Fibroblast of lung (primary cell): ENCODE data around the gene GDPD1. TPM values are rescaled to one million over a fixed set of nuclear protein-coding genes. Genes with fewer than 3 reads are reported as not detected.
"Not testable (repeated sequence)": the region's sequence is repeated elsewhere in the genome, so short reads cannot be mapped to it uniquely, and the experiment has no call there.

Experiments
- DNase-seq, 2 donors: peaks; one replicate each; pipeline versions ENCODE4 v3.0.0 to v3.0.0-alpha.2; 2010; ENCODE audit warnings: low read depth in 2 of 2
- H2AFZ ChIP-seq: 2 replicates; pipeline ENCODE4 v1.5.1; 2012; ENCODE audit warnings: low read length, control low read depth, inconsistent platforms
- H3K27ac ChIP-seq: 2 replicates; pipeline ENCODE4 v1.5.1; 2011; ENCODE audit warnings: low read length, control low read depth; ENCODE audit not compliant: insufficient read depth
- H3K27me3 ChIP-seq: 2 replicates; pipeline ENCODE4 v1.5.1; 2011; ENCODE audit warnings: mild to moderate bottlenecking, low read length; ENCODE audit not compliant: control insufficient read depth, insufficient read depth
- H3K36me3 ChIP-seq: 2 replicates; pipeline ENCODE4 v1.5.1; 2011; ENCODE audit warnings: low read length; ENCODE audit not compliant: control insufficient read depth, insufficient read depth
- H3K4me1 ChIP-seq: 2 replicates; pipeline ENCODE4 v1.5.1; 2011; ENCODE audit warnings: low read length; ENCODE audit not compliant: control insufficient read depth, insufficient read depth; ENCODE audit errors: extremely low read depth
- H3K4me2 ChIP-seq: 2 replicates; pipeline ENCODE4 v1.5.1; 2011; ENCODE audit warnings: low read length, control low read depth; ENCODE audit not compliant: insufficient read depth; ENCODE audit errors: extremely low read depth
- H3K4me3 ChIP-seq, 4 experiments: fragments of 200-600 bp in 1 of 4; sonication (generic) in 1 of 4; replicated peaks in 1 of 4; 2 replicates each; pipeline ENCODE4 v1.5.1; 2011 to 2016; ENCODE audit warnings: low read length in 4 of 4, low read depth in 3 of 4, mild to moderate bottlenecking in 3 of 4, control low read depth in 2 of 4, inconsistent platforms in 1 of 4, mixed read lengths in 1 of 4; ENCODE audit not compliant: insufficient read depth in 1 of 4; ENCODE audit errors: control extremely low read depth in 1 of 4
- H3K79me2 ChIP-seq: 2 replicates; pipeline ENCODE4 v1.5.1; 2012; ENCODE audit warnings: mild to moderate bottlenecking, low read length, inconsistent platforms; ENCODE audit not compliant: control insufficient read depth, insufficient read depth
- H3K9ac ChIP-seq: 2 replicates; pipeline ENCODE4 v1.5.1; 2011; ENCODE audit warnings: mild to moderate bottlenecking, low read length, control low read depth; ENCODE audit not compliant: insufficient read depth
- H3K9me3 ChIP-seq: 2 replicates; pipeline ENCODE4 v1.5.1; 2012; ENCODE audit warnings: low read depth, low read length; ENCODE audit not compliant: control insufficient read depth, insufficient read depth
- H4K20me1 ChIP-seq: 2 replicates; pipeline ENCODE4 v1.5.1; 2011; ENCODE audit warnings: low read length; ENCODE audit not compliant: control insufficient read depth, insufficient read depth; ENCODE audit errors: extremely low read depth
- EZH2 ChIP-seq: IDR thresholded peaks from 2 replicates; pipeline ENCODE4 v1.5.1; 2012; ENCODE audit warnings: low read length, control low read depth, mild to moderate bottlenecking; ENCODE audit errors: missing control alignments
- polyA plus RNA-seq, 2 donors: library from polyadenylated mRNA; depleted of rRNA in 1 of 2; stranded (reverse) in 1 of 2; unstranded in 1 of 2; fragments of >200 nt; gene quantifications; 2 replicates each; pipeline ENCODE4 v1.2.1, GENCODE V29; 2011 to 2012; ENCODE audit warnings: missing spikeins in 1 of 2
- total RNA-seq: library from RNA; depleted of rRNA; stranded (reverse); fragments of >200 nt; gene quantifications from 2 replicates; pipeline ENCODE4 v1.2.1, GENCODE V29; 2014
- TF ChIP-seq, protein P1 (sequence below), 2 donors: IDR thresholded peaks in 1 of 2; conservative IDR thresholded peaks in 1 of 2; 1 replicate in 1 of 2; 2 replicates in 1 of 2; pipeline ENCODE4 v1.5.1; 2011 to 2012; ENCODE audit warnings: low read length in 2 of 2, control low read depth in 1 of 2, inconsistent platforms in 1 of 2, low read depth in 1 of 2, mild to moderate bottlenecking in 1 of 2

The GDPD1 gene
- total and polyA plus RNA-seq, 2 donors (not counting 1 experiment from before 2014, with no cell fraction given) = 0.44 to 1.3 TPM

DNA sequence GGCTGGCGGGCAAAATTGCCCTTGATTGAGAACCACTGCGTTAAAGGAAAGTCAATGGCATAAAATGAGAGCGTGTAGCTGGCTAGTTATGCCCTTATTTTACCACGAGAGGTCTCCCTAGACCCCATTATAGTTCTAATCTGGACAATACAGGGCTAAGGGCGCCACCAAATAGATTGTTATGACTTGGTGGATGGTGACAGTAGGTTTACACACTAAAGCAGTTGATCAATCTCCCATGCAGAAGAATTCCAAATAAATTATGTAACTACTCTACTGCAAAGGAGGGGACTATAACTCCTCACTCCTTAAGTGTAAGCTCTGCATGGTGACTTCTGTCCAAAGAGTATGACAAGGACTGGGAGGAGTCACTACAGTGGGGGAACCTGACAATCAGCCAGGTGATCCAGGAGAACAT, 90.7 kb downstream of the GDPD1 start:
- peak in 1 of 2 donors; percentile 69 for DNase-seq
- Histone ChIP-seq H3K4me1 (no peaks in the 10 kb centered on the region), H3K4me2 (no peak overlapping the region), H3K36me3 (no peaks in the 10 kb centered on the region), H4K20me1 (no peaks in the 10 kb centered on the region), H3K9ac (no peak overlapping the region), H3K27ac (no peak overlapping the region), H3K4me3 (no peak overlapping the region), H3K27me3 (no peaks in the 10 kb centered on the region), H3K9me3 (no peaks in the 10 kb centered on the region), H3K79me2 (no peaks in the 10 kb centered on the region), H2AFZ (no peak overlapping the region)
- no peak for TF ChIP-seq EZH2
- TF ChIP-seq, protein P1, sequence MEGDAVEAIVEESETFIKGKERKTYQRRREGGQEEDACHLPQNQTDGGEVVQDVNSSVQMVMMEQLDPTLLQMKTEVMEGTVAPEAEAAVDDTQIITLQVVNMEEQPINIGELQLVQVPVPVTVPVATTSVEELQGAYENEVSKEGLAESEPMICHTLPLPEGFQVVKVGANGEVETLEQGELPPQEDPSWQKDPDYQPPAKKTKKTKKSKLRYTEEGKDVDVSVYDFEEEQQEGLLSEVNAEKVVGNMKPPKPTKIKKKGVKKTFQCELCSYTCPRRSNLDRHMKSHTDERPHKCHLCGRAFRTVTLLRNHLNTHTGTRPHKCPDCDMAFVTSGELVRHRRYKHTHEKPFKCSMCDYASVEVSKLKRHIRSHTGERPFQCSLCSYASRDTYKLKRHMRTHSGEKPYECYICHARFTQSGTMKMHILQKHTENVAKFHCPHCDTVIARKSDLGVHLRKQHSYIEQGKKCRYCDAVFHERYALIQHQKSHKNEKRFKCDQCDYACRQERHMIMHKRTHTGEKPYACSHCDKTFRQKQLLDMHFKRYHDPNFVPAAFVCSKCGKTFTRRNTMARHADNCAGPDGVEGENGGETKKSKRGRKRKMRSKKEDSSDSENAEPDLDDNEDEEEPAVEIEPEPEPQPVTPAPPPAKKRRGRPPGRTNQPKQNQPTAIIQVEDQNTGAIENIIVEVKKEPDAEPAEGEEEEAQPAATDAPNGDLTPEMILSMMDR (conservative IDR thresholded peaks at IDR 0.05 in 1 of 2, IDR thresholded peaks at IDR 0.05 in 1 of 2; ENCODE audit: low read depth in 1 of 2, low read length in 2 of 2) = peak; percentile 74 to 80

DNA sequence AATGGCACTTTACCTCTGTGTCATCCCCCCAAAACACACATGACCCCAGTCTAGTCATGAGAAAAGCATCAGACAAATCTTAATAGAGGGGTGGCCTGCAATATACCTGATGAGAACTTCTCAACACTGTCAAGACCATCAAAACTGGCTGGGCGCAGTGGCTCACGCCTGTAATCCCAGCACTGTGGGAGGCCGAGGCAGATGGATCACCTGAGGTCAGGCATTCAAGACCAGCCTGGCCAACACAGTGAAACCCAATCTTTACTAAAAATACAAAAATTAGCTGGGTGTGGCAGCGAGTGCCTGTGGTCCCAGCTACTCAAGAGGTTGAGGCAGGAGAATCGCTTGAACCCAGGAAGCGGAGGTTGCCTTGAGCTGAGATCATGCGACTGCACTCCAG, 91.2 kb downstream of the GDPD1 start:
- H3K27ac ChIP-seq, H3K79me2 ChIP-seq, H3K9ac ChIP-seq, H3K4me1 ChIP-seq, H3K9me3 ChIP-seq, H3K36me3 ChIP-seq, H3K4me2 ChIP-seq, DNase-seq, H3K27me3 ChIP-seq, H3K4me3 ChIP-seq, H2AFZ ChIP-seq, H4K20me1 ChIP-seq: not testable (repeated sequence)

DNA sequence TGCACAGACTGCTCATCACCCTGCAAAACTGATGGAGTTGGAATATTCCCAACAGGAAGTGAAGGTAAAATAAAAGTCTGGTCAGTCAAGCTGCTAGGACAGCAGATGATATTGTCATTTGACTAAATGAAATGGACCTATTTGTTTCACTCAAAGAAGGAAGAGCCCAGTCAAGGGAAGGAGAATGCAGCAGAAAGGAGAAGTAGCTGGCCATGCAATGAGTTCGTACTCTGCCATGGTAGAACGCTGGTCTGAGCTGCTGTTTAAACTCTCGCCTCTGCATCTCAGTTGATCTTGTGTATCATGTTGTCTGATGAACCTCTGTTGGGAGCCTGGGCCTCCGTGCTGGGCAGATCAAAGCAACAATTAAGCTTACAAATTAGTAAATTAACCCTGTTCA, 95.6 kb downstream of the GDPD1 start:
- Histone ChIP-seq H3K4me1 (no peaks in the 10 kb centered on the region), H3K4me2 (no peak overlapping the region), H3K9me3 (no peaks in the 10 kb centered on the region), H4K20me1 (no peaks in the 10 kb centered on the region), H3K27ac (no peak overlapping the region), H3K27me3 (no peaks in the 10 kb centered on the region), H3K36me3 (no peaks in the 10 kb centered on the region), H3K79me2 (no peaks in the 10 kb centered on the region), H3K4me3 (no peak overlapping the region), H3K9ac (no peak overlapping the region), H2AFZ (no peak overlapping the region)
- TF ChIP-seq, protein P1 (conservative IDR thresholded peaks at IDR 0.05 in 1 of 2, IDR thresholded peaks at IDR 0.05 in 1 of 2; ENCODE audit: low read depth in 1 of 2, low read length in 2 of 2) = no peak
- TF ChIP-seq EZH2 = no peak
- no peak for DNase-seq

Other genes starting within 250 kb of the GDPD1 start
- gene TRIM37, start 113.6 kb upstream of the GDPD1 start, total RNA-seq = 43.7 and 55.3 TPM in 2 replicates
- gene TRIM37, start 113.6 kb upstream of the GDPD1 start, polyA plus RNA-seq = 28.2 and 29.3 TPM in 2 replicates
- 32.9 and 53.7 TPM in 2 replicates for gene SKA2, start 65.3 kb upstream of the GDPD1 start, total RNA-seq
- gene SKA2, start 65.3 kb upstream of the GDPD1 start, polyA plus RNA-seq = 52.9 and 63.0 TPM in 2 replicates
- 1.0 and 6.1 TPM in 2 replicates for gene PRR11, start 64.8 kb upstream of the GDPD1 start, total RNA-seq
- 18.9 and 63.1 TPM in 2 replicates for gene PRR11, start 64.8 kb upstream of the GDPD1 start, polyA plus RNA-seq
- 25.3 and 25.7 TPM in 2 replicates for gene SMG8, start 10.5 kb upstream of the GDPD1 start, total RNA-seq
- 13.3 and 14.5 TPM in 2 replicates for gene SMG8, start 10.5 kb upstream of the GDPD1 start, polyA plus RNA-seq
- 7.8 and 8.0 TPM in 2 replicates for gene YPEL2, start 111.1 kb downstream of the GDPD1 start, total RNA-seq
- gene YPEL2, start 111.1 kb downstream of the GDPD1 start, polyA plus RNA-seq = 2.5 and 4.8 TPM in 2 replicates